ENCODE measurements around the gene NRXN3. TPM values are rescaled to one million over a fixed set of nuclear protein-coding genes. Genes with fewer than 3 reads are reported as not detected.

The NRXN3 gene
- total RNA-seq, 1 donor from 2014 or later = 20.3 TPM

DNA sequence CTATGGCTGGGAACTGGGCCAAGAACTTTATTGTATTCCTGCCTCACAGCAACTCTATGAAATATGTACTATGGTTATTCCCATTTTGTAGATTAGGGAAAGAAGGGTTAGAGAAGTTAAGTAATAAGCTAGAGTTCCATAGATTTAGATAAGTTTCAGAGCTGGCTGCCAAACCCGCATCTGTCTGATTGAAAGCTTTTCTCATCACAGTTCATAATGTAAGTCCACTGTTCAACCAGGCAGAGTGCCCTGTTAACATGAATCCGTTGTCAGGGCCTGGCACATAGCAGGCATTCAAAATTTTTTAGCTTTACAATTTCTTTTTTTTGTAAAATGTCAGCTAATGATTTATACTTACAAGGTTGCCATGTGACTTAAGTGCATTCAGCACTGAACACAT, 467.3 kb downstream of the NRXN3 start:
- no peak for DNase-seq (ENCODE audit: low spot score)

DNA sequence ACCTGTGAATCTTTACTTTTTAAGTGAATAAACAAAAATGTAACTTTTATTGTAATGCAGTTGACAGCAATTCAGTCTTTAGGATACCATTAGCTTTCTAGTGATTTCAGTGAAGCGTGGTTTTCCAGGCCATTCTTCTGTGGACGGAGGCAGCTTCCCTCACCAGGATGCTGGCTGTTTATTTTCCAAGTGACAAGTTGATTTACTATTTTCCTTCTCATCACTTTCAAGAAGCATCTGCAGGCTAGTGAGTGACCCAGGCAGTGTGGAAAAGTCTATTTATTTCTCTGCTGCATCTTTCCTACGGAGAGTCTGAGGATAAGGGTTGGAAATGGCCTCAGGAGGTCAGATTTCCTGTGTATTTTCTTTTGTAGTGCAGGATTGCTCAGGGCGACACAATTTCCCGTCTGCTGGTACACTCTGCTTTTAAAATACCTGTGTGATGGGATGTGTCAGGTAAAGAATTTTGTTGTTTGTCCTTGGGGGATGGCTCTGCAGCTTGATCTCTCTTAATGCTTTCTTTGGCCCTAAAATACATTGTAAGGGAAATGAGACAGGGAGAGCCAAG, 467.8 kb downstream of the NRXN3 start:
- no peak for DNase-seq (ENCODE audit: low spot score)

DNA sequence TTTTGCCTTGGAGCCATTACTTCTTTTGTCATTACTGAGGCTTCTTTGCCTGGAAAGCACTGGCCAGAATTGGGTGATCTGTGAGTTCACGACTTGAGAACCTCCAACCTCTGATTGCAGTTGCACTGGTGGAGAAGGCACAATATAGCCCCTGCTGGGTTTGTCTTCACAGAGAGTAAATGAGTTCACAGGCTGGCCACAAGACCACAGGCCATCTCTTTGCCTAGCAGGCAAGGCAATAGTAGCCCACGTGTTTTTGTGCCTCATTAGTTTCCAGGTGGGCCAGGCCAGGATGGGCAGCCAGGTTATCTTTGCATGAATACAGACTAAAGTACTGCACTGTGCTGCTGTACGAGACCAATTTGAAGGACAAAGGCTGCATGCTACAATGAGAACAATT, 468.8 kb downstream of the NRXN3 start:
- no peak for DNase-seq (ENCODE audit: low spot score)

DNA sequence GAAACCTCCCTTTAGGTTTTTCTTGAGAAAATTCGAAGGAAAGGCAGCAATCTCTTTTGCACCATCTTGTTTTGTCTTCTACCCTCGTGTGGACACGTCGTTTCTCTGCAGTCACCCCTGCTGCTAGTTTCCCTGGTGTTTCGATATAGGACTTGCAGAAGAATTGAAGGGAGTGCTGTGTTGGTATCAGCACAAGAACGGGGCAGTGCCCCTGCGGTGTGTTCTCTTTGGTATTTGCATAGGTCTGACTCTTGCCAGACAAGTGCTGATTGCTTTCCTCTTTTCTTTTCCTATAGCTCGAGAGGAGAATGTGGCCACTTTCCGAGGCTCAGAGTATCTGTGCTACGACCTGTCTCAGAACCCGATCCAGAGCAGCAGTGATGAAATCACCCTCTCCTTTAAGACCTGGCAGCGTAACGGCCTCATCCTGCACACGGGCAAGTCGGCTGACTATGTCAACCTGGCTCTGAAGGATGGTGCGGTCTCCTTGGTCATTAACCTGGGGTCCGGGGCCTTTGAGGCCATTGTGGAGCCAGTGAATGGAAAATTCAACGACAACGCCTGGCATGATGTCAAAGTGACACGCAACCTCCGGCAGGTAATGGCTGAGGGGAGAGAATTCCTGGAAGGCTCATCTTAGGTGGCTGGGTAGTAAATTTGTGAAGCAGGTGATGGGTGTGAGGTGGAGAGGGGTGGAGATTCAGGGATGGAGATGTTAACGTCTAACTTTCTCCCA, 474.8 kb downstream of the NRXN3 start:
- no peak for DNase-seq (ENCODE audit: low spot score)

DNA sequence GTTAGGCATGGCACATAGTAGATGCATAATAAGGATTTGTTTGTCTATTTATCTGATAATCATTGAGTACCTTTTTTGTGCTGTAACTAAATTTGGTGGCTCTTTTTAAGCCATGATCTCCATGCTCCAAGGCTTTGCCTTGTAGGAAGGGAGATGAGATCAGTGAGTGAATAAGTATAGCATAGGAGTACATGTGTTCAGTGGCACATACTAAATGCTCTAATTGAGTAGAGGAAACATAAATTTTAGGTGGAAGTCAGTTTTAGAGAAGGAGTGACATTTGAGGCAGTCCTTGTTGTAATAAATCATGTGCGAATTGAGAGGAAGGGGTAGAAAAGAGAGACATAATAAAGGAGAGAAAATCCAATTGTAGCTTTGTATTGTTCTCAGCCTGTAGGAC, 482.6 kb downstream of the NRXN3 start:
- no peak for DNase-seq (ENCODE audit: low spot score)

DNA sequence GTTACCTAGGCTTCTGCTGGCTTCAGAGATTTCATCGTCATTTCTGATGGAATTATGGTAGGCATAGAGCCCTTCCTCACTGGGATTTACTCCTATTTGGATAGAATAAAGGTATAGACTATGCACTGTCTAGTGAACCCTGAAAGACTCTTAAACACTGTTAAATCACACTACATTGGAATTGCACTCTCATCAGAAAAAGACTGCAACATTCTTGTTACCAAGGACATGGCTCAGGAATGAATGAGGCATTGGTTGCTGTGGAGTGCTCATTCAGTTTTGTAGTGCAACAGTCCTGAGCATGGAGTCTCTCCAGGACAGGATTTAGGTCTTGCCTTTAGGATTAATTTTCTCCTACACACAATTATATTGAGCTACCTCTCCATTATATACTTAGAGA, 483.0 kb downstream of the NRXN3 start:
- no peak for DNase-seq (ENCODE audit: low spot score)

DNA sequence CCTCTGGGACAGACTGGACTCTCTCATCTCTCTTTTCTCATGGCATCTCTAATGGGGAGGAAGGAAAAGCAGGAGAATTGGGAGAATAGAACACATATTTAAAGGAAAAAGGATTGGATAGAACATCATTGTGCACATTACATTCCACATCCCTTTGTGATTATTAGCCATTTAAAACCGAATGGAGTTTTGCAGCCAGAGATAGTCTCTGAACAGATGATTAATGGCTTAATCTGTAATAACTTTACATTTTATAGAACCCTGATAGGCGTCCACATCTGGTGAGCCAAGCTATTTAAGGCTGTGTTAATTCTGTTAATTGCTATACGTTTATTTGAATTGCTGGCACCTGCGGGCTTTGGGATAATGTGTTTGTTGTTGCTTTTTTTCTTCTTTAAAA, 487.3 kb downstream of the NRXN3 start:
- no peak for DNase-seq (ENCODE audit: low spot score)

DNA sequence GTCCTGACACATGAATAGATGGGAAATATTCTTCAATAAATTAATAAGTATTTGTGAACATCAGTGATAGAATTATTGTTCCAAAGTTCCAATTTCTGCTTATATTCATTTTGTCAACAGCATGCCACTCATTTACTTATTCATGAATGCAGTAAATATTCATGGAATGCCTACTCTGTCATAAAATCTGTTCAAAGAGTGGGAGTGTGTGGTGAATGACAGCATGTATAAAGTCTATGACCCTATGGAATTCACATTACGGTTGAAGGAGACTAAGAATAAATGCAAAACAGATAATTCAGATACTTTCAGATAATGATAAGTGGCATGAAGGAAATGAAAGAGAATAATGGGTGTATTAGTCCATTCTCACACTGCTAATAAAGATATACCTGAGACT, 494.7 kb downstream of the NRXN3 start:
- no peak for DNase-seq (ENCODE audit: low spot score)

DNA sequence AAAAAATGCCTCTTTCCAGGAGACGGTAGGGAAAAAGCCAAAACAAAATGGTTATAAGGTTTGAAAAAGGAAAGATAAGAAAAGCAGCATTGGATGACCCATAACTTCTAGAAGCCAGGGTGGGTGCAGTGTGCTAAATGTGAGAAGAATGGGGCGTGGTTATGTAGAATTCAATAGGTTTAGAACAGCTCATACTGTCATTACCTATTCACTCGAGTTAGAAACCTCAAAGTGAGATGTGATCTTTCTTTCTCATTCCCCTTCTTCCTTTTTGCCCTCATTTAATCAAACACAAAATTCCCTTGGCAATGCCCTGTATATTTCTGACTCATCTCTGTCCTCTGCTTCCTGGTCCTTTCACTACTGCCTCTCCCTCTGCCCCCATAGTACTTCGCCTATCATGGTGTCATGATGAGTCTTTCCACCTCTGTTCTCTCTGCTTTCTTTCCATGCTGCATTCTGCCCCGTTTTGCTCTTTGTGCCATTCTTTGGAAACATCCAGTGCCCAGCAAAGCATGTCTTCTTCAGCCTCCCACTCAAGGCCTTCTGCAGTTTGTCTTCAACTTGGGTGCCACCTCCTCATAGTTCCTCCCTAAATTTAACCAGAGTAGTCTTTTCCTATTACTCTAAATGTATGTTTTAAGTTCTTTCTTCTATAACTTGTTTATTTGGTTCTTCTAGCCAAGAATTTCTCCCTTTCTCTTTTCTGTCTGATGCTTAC, 496.3 kb downstream of the NRXN3 start:
- DNase-seq (ENCODE audit: low spot score) = no peak

GRCh38 chr14:78667141-78667540, 497.0 kb downstream of the NRXN3 start:
- DNase-seq (ENCODE audit: low spot score) = no peak

DNA sequence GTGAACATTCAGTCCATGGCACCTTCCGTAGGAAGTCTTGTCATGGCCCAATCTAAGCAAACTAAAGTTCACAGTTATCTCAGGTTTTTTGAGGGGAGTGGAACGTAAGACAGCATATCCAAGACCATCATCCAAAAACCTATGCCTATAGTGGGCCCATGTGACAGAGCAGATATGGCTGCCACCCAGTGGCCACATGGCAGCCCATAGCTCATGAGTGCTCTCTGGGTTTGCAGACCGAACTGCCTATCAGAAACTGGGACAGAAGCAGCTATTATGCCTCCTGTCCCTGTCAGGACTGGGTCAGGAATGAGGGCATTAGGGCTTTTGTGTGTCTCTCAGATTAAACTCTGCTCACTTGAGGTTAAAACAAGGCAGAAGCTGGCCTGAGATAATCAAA, 503.7 kb downstream of the NRXN3 start:
- no peak for DNase-seq (ENCODE audit: low spot score)

DNA sequence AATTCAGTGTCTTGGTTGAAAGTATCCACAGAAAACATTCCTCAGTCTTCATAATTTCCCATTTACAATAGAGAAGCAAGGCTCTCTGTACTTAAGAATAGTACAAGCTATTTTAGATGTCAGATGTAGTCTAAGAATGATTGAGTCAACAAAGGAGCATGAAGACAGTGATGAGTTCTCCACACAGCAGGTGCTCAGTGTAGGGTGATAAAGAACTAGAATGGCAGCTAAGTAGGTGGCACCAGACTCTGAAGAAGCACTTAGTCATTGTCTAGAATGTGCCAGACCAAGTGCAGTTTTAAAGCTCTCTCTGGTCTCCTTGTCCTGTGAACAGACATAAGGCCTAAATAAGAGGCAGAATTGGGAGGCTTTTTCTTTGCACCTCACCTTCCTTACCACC, 504.6 kb downstream of the NRXN3 start:
- no peak for DNase-seq (ENCODE audit: low spot score)

GRCh38 chr14:78683206-78683605, 513.0 kb downstream of the NRXN3 start:
- no peak for DNase-seq (ENCODE audit: low spot score)

GRCh38 chr14:78683981-78684380, 513.8 kb downstream of the NRXN3 start:
- DNase-seq (ENCODE audit: low spot score) = no peak

GRCh38 chr14:78688503-78688902, 518.3 kb downstream of the NRXN3 start:
- no peak for DNase-seq (ENCODE audit: low spot score)

GRCh38 chr14:78690836-78691235, 520.7 kb downstream of the NRXN3 start:
- DNase-seq (ENCODE audit: low spot score) = no peak

DNA sequence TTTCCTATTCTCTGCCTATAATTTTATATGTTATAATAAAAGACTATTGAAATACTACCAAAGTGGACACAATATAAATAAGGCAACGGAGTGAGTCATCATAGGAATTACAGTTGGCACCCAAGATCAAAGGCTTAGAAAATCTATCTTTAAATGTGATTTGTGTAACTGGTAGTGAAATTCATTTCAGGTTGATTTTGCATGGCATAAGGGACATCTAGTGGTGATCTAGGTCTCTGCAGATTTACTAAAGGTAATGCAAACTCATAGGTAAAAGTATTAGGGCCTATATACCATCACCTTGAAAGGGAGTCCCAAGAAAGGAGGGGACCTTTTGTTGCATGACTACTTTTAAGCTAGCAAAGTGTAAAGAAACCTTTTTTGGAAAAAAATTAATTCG, 527.2 kb downstream of the NRXN3 start:
- no peak for DNase-seq (ENCODE audit: low spot score)

DNA sequence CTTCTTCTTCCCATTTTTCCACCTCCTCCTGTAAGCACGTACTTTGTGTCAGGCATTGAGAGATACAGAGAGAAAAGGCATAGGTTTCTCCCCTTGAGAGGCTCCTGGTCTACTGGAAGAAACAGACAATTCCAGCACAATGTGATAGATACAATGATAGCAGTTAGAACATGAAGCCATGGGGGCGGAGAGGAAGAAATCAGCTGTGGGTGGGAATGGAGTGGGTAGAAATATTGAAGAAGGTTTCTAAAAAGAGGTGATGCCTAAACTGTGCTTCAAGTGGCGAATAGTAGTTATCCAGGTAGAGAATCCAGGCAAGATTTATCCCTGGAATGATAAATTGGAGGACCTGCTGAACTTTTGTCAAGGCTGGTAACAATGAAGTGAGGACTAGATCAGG, 528.8 kb downstream of the NRXN3 start:
- DNase-seq (ENCODE audit: low spot score) = no peak

DNA sequence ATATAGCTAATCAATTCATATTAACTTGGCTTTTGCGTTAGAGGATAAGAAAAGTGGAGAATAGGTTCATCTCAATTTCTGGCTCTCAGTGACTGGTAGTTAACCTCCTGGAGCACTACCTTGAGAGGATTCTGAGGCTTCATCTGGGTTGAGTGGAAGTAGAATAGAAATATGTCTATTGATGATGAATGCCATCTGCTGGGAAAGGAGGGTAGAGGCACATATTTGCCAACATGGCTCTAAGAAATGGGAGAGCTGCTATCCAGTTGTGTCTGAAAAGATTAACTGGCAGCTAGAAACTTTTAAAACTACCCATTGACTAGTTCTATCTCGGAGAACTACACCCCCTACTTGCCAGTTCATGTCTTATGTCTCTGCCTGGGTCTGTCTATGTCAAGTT, 530.1 kb downstream of the NRXN3 start:
- no peak for DNase-seq (ENCODE audit: low spot score)

GRCh38 chr14:78701246-78701645, 531.1 kb downstream of the NRXN3 start:
- no peak for DNase-seq (ENCODE audit: low spot score)

GRCh38 chr14:78704965-78705364, 534.8 kb downstream of the NRXN3 start:
- DNase-seq (ENCODE audit: low spot score) = no peak

DNA sequence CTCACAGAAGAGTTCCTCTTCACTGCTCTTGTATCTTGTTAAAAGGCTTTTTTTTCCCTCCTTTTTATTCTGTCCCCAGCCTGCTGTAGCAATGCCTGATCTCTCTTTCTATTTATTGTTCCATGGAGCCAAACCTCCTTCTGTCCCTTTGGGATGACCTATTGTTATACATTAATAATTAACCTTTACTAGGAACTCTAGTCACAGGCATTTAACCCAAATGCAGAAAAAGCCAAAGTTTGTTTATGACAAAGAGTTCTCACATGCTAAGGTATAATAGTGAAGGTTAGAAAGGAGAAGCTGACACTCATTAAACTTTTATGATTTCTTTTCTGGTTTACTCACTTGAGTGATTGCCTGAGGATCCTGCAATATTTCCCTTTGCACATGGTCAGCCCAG, 535.8 kb downstream of the NRXN3 start:
- DNase-seq (ENCODE audit: low spot score) = no peak
